HG02678 (cell line): ENCODE measurements around the gene ZBTB24.
"Not testable (repeated sequence)": the region's sequence is repeated elsewhere in the genome, so short reads cannot be mapped to it uniquely, and the experiment has no call there.

ENCODE experiments used
- ATAC-seq: cut with Tn5 transposase; IDR thresholded peaks from one replicate; pipeline ENCODE4 v1.9.1; 2021; ENCODE audit warnings: mild to moderate bottlenecking, moderate library complexity; ENCODE audit not compliant: unreplicated experiment

ZBTB24 gene

DNA sequence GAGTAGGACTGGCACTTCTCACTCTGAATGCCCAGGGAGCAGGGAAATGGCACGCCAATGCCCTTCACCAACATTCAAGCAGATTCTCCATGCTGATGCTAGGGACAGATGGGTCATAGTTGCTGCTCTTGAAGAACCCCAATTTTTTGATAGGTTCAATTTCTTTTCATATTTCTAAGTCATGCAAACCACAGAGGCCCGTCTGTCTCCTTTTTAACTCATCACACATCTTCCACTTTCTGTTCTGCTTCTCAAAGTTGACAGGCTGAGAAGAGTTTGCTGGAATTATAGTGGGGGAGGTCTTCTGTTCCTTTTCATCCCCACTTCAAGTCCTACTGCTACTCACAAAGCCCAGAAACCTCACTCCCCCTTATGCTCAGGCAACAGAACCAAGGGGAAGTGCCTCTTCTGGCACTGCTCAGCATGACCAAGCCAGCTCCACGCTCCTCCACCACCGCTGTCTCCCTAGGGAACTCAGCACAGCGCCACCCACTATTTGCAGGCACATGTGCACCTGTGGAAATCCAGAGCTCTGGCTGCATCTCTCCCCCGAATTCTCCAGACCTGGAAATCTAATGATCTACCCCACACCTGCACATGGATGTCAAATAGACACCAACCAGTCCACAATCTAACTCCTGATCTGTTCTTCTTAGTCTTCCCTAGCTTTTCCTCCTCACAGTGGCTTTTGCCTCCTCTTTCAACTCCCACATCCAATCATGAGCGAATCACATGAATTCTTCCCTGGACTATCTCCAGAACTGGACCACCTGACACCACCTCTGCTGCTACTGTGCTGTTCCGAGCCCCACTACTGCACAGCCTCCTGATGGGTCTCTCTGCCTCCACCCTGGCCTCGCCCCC lies 10.7 kb downstream of the ZBTB24 start:
- peak; percentile 63 for ATAC-seq

DNA sequence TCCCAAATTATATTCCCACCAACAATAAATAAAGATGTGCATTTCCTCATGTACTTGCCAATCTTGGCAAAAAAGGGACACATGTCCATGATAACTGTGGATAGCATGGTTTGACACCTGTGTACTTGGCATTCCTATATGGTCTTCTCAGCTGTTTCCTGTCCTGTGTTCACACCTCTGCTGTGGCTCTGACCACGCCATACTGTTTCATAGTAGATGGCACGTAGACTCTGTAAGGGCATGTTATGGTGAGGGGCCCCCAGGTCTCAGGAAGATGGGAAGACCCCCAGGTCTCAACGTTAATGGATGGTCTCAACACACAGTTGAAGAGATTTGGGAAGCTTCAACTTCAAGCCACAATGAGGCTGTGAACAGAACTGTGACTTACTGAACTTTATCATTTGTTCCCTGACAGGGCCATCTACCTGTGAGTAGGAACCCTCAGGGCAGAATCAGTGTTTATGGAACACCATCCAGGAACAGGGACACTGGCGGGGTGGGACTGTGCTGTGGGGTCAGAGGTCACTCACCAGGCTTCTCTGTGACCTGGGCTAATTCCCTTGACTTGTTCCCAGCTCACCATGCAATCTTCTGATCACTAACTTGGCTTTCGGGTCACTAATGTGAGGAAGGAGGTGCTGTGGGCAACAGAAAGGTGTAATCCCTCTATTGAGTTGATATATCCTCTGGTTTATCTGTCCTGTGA lies 11.8 kb downstream of the ZBTB24 start:
- ATAC-seq, result no peak

DNA sequence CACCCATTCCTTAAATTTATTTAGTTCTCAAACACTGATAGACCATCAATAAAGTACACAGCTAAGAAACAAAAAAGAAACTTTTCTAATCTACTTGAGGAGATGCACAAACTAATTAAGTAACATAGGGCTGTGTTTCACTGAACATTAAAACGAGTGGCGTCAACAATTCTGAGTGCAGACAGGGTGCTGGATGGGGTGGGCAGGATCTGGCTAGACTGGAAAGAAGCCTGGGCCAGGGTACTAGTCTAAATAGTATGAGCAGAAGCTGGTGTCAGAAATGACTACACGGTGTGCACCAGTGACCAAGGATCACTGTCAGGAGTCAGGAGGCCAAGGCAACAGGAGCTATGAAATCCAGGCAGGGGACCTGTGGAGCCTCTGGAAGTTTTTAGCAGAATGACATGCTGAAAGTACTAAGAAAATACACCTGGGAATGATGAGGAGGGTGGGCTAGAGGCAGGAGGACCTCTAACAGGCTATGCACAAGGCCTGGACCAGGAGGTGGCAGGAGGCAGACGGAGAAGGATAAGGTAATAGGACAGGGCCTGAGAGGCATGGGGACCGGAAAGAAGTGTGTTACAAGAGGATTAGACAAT lies 13.3 kb downstream of the ZBTB24 start:
- ATAC-seq, result no peak

DNA sequence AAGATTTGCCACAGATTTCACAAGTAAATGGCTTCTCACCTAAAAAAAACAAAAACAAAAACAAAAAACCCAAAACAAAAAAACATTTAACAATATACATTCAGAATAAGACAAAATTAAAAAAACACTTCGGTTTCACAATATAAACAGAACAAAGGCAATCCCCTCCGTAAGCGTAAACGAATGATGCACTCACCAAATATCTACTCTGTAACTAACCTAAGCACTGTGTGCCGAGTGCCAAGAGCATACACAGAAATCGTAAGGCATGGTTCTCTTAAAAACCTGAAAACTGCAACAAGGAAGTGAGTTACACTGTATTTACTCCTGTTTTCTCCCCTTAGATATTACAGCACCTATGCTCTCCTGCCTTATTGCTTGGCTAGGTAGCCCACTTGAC lies 15.3 kb downstream of the ZBTB24 start:
- no peak for ATAC-seq

DNA sequence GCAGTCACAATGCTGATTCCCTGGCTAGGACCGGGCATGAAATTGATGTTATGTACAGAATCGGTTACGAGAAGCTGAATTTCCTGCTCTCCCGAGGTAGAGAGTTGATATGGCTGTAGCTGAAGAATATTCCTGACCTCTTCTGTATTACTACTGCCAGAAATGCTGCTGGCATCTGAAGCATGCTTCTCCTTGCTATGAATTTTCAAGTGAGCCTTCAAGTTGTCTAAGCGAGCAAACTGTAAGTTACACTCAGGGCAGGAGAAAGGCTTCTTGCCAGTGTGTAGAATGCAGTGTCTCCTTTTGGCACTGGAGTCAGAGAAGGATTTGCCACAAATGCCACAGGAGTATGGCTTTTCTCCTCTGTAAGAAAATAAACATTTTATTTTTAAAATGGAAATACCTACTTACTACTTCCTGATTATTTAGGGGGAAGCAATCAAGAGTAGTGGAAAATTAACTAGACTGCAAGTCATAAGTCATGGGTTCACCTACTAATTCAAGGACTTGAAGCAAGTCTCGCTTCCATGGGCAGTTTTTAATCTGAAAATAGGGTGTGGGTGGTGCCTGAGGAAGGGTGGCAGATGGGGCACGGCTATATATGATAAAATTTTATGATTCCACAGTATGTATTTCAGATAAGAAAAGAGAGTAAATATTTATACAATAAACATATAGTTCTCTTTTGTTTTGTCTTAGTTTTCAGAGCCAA lies 16.7 kb downstream of the ZBTB24 start:
- ATAC-seq, result no peak

DNA sequence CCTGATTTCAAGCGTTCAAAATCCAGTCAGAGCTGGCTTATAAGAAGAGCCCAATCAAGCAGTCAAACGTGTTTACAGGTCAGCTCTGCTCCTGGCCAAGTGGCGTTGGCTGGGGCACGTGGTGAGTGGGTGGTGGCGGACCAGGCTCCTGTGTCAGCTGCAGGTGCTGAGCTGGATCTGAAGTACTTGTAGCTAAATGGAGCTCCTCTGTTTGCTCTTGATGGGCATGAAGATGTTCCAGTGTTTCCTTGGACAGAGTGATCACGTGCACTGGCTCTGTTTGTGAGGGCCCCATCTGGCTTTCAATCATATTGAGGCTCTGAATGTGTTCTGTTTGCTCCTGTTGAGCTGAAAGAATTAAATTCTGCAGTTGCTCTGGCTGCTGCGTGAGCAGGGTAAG lies 17.2 kb downstream of the ZBTB24 start:
- ATAC-seq, result no peak

DNA sequence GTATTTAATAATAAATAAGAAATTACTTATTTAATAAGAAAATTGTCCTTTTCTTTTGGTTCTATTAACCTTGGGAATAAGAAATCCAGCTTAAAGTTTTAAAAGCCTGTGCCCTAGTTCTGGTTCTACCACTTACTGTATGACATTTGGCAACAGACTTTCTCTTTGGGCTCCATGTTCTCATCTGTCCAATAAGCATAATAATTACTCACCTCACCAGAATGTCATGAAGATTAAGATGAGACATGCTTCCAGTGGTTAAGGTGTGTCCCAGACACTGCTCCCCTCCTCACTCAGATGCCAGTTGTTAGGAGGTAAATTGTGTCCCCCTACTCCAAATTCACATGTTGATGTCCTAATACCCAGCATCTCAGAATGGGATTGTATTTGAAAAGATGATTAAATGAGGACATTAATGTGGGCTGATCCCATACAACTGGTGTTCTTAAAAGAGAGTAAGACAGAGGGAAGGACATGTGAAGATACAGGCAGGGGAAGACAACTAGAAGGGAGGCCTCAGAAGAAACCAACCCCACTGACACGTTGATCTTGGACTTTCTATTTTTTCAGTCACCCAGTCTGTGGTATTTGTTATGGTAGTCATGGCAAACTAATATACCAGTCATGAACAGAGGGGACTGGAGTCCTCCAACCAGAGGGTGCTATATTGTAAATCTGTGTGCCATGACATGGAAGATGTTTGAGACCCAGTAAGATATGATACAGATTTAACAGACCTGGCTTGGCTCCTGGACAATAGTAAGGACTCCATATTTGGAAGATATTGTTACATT lies 21.1 kb downstream of the ZBTB24 start:
- no peak for ATAC-seq

DNA sequence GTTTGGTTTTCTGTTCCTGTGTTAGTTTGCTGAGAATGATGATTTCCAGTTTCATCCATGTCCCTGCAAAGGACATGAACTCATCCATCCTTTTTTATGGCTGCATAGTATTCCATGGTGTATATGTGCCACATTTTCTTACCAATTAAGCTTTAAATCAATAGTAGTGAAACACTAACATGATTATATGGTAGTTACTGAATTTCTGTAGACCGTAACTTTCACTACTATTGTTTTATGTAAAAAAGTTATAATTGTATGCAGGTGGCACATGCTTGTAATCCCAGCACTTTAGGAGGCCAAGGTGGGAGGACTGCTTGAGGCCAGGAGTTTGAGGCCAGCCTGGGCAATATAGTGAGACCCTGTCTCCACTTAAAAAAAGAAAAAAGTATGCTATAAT lies 21.8 kb downstream of the ZBTB24 start:
- ATAC-seq, result not testable (repeated sequence)

DNA sequence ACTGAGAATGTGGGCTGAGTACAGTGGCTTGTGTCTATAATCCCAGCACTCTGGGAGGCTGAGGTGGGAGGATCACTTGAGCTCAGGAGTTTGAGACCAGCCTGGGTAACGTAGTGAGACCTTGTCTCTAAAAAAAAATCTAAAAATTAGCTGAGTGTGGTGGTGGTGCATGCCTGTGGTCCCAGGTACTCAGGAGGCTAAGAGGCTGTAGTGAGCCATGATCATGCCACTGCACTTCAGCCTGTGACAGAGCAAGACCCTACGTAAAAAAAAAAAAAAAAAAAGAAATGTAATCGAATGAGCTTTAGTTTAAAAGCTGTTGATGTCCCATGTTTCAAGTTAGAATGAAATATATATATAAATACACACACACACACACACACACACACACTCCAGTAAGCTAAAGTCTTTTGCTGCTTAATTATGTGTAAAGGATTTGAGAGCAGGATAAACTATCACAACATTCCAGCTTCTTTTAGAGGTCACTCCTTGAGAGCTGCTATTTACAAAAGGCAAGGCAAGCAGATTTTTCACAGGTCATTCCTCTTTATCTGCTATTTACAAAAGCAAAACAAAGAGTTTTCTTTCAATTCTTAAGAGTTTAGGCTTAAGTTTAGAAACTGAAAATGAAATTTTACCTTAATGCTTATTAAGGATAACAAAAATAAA lies 22.7 kb downstream of the ZBTB24 start:
- no peak for ATAC-seq

DNA sequence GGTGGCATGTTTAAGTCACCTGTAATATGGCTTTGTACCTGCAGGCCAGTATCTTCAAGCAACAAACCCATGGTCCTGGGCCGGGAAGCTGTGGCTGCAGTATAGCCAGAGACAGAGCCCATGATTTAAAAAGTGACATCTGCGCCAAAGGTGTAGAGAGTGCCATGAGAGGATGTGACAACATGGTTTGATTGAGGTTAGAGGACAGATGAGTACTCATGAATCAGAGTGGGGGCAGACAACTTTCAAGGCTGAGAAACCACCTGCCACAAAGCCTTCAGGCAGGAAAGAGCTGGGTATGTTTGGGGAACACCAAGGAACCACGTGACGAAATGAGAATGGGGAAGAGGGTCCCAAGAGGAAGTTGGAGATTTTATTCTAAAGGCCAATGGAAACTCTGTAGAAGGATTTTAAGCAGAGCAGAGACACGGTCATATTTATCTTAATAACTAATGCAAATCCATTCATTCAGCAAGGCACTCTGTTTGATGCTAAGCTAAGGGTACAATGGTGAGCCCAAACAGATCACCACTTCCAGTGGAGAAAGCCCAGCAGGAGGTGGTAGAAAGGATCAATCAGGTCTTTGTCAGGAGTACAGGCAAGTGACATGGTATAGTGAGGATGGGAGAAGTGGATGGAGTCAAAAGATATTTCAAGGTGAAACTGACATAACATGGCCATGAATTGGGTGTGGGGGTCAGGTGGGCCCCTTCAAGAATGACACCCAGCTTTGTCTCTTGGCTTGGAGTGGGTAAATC lies 24.1 kb downstream of the ZBTB24 start:
- ATAC-seq, result peak; percentile 24

DNA sequence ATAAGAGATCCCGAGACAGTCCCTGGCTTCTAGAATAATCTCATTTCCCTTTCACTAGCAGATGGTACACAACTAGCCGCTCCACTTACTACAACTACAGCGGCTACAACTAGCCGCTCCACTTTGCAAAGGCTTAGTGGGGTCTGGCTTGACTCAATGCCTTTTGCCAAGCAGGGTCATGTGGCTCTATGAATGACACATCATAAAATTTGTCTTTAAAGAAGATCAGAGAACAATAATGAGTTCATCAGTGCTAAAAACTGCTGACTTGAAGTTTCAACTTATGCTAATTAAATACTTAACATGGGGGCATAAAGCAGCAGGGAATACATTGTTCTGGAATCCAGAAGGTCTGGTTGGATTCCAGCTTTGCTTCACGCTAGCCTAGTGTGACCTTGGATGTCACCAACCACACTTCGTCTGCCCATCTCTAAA lies 25.4 kb downstream of the ZBTB24 start:
- no peak for ATAC-seq

DNA sequence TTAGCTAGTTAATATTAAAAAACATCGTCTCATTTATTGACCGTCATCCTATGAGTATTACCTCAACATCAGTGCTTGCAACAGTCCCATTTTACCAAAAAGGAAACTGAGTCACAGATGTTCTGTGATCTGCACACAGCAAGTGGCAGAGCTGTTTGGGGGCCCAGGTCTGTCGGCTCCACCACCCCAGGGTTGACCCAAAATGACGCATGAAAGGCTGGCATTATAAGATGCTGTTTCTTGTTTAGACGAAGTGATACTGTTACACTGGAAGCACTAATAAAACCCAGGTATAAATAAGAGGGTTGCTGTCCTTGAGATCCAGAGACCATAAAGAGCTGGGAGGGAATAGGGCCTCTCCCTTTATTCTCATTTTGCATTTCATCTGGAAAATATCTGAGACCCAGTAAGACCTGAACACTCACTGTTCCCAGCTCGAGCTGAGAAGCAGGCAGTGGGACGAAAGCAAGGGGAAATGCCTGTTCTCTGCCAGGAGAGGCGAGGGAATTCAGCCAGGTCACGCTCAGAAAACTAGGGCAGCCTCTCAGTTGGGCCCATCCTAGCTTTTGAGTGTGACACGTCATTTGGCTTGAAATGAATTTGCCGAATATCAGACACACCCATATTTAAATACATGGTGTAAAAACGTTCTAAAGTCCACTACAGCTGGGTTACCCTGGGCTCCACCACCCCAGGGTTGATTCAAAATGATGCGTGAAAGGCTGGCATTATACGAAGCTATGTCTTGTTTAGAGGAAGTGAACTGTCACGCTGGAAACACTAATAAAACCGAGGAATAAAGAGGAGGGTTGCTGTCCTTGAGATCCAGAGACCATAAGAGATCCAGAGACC lies 26.1 kb downstream of the ZBTB24 start:
- no peak for ATAC-seq

DNA sequence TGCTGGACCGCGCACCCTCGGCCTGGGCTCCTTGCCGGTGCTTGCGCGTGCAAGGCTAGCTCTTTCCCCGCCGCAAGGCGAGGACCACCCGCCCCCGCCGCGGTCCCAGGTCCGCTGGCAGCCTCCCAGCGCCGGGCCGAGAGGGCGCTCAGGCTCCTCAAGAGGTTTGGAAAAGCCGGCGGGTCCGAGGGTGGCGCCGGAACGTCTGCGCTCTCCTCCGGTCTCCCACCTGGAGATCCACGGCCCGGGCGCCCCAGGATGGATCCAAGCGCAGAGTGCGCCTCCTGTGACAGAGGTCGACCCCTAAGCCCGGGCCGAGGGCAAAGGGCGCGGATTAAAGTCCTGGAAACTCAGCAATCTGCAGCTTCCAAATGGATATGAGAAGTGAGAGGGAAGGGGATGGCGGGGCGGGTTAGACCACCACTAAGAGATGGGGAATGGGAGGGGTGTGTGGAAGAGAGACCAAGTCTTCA lies 26.9 kb downstream of the ZBTB24 start:
- ATAC-seq, result no peak

DNA sequence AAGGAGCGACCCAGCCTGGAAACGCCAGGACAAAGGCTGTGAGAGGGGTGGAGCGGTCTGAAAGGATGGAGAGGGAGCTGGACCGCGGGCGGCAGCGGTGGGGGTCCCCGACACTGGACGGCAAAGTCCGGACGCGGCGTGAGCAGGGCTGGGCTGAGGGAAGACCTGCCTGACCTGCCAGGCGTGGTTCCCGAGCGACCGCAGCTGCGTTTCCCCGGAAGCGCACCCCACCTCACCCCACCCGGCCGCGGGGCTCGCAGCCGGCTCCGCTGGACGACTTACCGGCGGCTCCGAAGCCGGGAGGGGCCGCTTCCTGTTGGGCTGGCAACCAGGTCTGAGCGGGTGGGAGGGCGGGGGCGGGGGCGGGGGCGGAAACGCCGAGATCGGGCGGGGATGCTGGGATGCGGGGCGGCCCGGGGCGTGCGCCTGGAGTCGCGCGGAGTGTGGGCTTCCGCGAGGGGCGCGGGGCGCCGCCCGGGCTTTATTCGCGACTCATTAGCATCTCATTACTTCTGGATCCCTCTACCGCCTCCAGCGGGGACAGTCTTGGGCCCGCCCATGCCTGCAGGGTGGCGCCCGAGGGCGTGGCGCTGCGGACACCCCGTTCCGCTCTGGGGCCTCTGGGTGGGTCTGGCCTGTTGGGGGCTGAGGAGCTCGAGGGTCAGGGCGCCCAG lies 27.4 kb downstream of the ZBTB24 start, which contains the start of gene MICAL1:
MICAL1 (minus strand) TSS at position 336 of the 674 bp plus-strand sequence. CDS start 1,576 bp downstream, outside the sequence.
- ATAC-seq, result peak; percentile 70

DNA sequence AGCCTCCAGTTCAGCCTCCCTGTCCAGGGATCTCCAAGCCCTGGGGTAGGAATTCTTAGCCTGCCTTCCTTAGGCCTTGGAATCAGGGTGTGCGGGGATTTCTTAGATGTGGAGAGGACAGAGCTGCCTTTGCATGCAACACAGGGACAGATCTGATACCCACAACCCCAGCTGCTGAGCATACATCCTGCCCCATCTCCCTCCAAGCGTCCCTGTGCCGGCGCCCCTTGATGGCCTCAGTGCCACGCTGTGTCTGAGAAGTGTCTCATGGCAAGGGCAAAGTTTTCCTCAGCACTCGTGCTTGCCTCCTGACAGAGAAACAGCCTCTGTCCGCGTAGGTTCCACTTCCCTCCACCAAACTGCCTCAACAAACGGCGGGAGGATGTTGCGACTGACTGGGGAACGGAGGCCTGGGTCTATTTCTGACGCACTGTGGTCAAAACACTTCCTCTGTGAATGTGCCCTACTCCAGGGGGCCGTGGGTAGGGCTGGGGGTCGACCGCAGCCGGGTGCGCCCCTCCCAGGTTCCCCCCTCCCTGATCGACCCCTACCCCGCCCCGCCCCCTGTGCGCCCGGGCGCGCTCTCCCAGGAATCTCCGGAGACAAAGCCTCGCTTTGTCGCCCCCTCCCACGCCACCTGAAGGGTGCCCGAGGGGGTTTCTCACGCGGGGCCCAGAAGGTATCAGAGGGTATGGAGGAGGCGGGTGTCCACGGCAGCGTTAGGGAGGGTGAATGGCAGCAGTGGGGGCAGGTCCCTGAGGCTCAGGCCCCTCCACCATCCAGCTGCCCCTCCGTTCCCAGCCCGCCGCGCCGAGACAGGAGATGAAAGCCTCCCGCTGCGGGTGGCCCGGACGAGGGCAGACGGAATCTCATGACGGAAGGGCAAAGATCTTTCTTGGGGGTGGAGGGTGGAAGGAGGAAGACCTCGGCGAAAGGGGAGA lies 28.3 kb downstream of the ZBTB24 start:
- ATAC-seq, result peak; percentile 32
